B cell (primary cell): ENCODE results near the gene ITGAV. TPM values are rescaled to one million over a fixed set of nuclear protein-coding genes. Genes with fewer than 3 reads are reported as not detected.

Experiments used
- ATAC-seq: fragments of 200-7000 bp; cut with Tn5 transposase; one replicate; pipeline ENCODE4 v1.10.0; 2021; ENCODE audit warnings: low read depth, mild to moderate bottlenecking, moderate number of reproducible peaks, moderate library complexity
- CTCF ChIA-PET: fragments of 350-600 bp; sonication (Branson Sonifier 250); formaldehyde crosslinking; loops from one replicate; lab custom pipeline; 2021; ENCODE audit warnings: antibody characterized with exemption, inconsistent platforms; lab: Charles Lee
- POLR2A ChIA-PET: fragments of 350-600 bp; sonication (Branson Sonifier 250); formaldehyde crosslinking; loops from one replicate; lab custom pipeline; 2021; ENCODE audit warnings: antibody characterized with exemption; lab: Charles Lee
- DNase-seq: peaks from one replicate; pipeline ENCODE4 v3.0.0; 2013
- H2AFZ ChIP-seq: 2 replicates; pipeline ENCODE4 v1.6.1; 2012; ENCODE audit warnings: mild to moderate bottlenecking, low read depth, low read length; ENCODE audit not compliant: insufficient read depth, poor library complexity, severe bottlenecking
- H3K27ac ChIP-seq, 2 donors: 1 replicate in 1 of 2; 2 replicates in 1 of 2; pipeline ENCODE4 v1.5.1; 2012 to 2013; ENCODE audit warnings: low read length in 2 of 2, mild to moderate bottlenecking in 2 of 2, moderate library complexity in 1 of 2
- H3K27me3 ChIP-seq, 4 experiments: fragments of 200-600 bp in 1 of 4; sonication (generic) in 1 of 4; replicated peaks in 1 of 4; 1 replicate in 2 of 4; 2 replicates in 2 of 4; pipeline versions ENCODE4 v1.6.1 to v1.7.0; 2013 to 2016; ENCODE audit warnings: low read length in 3 of 4, mild to moderate bottlenecking in 2 of 4, mixed read lengths in 1 of 4, moderate library complexity in 1 of 4; ENCODE audit not compliant: insufficient read depth in 4 of 4, control insufficient read depth in 3 of 4; ENCODE audit errors: control extremely low read depth in 1 of 4
- H3K36me3 ChIP-seq, 2 experiments: replicated peaks in 1 of 2; 1 replicate in 1 of 2; 2 replicates in 1 of 2; pipeline versions ENCODE4 v1.6.1 to v1.7.1; 2013; ENCODE audit warnings: low read length in 1 of 2; ENCODE audit not compliant: insufficient read depth in 2 of 2, control insufficient read depth in 1 of 2; ENCODE audit errors: control extremely low read depth in 1 of 2, extremely low read depth in 1 of 2
- H3K4me1 ChIP-seq, 2 donors: fragments of 200-600 bp in 1 of 2; sonication (generic) in 1 of 2; 1 replicate in 1 of 2; 2 replicates in 1 of 2; pipeline versions ENCODE4 v1.5.1 to v1.6.1; 2013 to 2017; ENCODE audit warnings: low read length in 2 of 2; ENCODE audit not compliant: control insufficient read depth in 2 of 2, insufficient read depth in 2 of 2
- H3K4me2 ChIP-seq: replicated peaks from 2 replicates; pipeline ENCODE3; 2012; ENCODE audit warnings: mild to moderate bottlenecking, low read depth, low read length; ENCODE audit not compliant: poor library complexity, severe bottlenecking
- H3K4me3 ChIP-seq, 5 experiments: fragments of 200-600 bp in 1 of 5; sonication (generic) in 1 of 5; 1 replicate in 3 of 5; 2 replicates in 2 of 5; pipeline versions ENCODE4 v1.5.1 to v1.7.0; 2011 to 2016; ENCODE audit warnings: low read length in 4 of 5, mild to moderate bottlenecking in 4 of 5, low read depth in 2 of 5, control low read depth in 1 of 5, moderate library complexity in 1 of 5; ENCODE audit not compliant: insufficient read depth in 1 of 5; ENCODE audit errors: control extremely low read depth in 1 of 5, extremely low read depth in 1 of 5
- H3K79me2 ChIP-seq: fragments of 200-600 bp; sonication (generic); one replicate; pipeline ENCODE4 v1.6.0; 2016; ENCODE audit warnings: low read length; ENCODE audit not compliant: control insufficient read depth, insufficient read depth
- H3K9ac ChIP-seq: fragments of 200-600 bp; sonication (generic); 2 replicates; pipeline ENCODE4 v1.6.1; 2017; ENCODE audit warnings: mild to moderate bottlenecking, low read length, moderate library complexity
- H3K9me3 ChIP-seq, 3 donors: one replicate each; pipeline versions ENCODE4 v1.6.1 to v1.7.1; 2013; ENCODE audit warnings: low read length in 2 of 3; ENCODE audit not compliant: control insufficient read depth in 2 of 3, insufficient read depth in 1 of 3; ENCODE audit errors: control extremely low read depth in 1 of 3
- H4K20me1 ChIP-seq: 2 replicates; pipeline ENCODE4 v1.6.0; 2012; ENCODE audit warnings: mild to moderate bottlenecking, low read length; ENCODE audit not compliant: insufficient read depth, control insufficient read depth, poor library complexity, severe bottlenecking
- H3K27ac Mint-ChIP-seq: one replicate; pipeline ENCODE4 v1.8.0; 2021; ENCODE audit warnings: mixed read lengths
- H3K27me3 Mint-ChIP-seq: one replicate; pipeline ENCODE4 v1.8.0; 2021; ENCODE audit warnings: mixed read lengths
- H3K4me1 Mint-ChIP-seq: one replicate; pipeline ENCODE4 v1.8.0; 2021; ENCODE audit warnings: mixed read lengths
- H3K4me3 Mint-ChIP-seq: one replicate; pipeline ENCODE4 v1.8.0; 2021; ENCODE audit warnings: mixed read lengths
- H3K9me3 Mint-ChIP-seq: one replicate; pipeline ENCODE4 v1.8.0; 2022; ENCODE audit warnings: mixed read lengths; ENCODE audit not compliant: insufficient read depth
- CTCF ChIP-seq: fragments of 200-600 bp; IDR thresholded peaks from one replicate; pipeline ENCODE4 v1.8.0; 2022; ENCODE audit warnings: antibody characterized with exemption, mild to moderate bottlenecking
- EZH2 ChIP-seq: IDR thresholded peaks from 2 replicates; pipeline ENCODE4 v1.6.1; 2012; ENCODE audit warnings: borderline replicate concordance, low read depth, mild to moderate bottlenecking, moderate library complexity, low read length; ENCODE audit not compliant: insufficient read depth, poor library complexity, severe bottlenecking
- WGBS: methylation state at CpG from one replicate; pipeline ENCODE4 v1.1.5; 2013; ENCODE audit warnings: missing lambda C conversion rate; ENCODE audit not compliant: insufficient coverage; 5-methylcytosine and 5-hydroxymethylcytosine counted together
- intact Hi-C: fragments of 100-400 bp; cut with micrococcal nuclease; formaldehyde crosslinking; loops from one replicate; pipeline ENCODE4 v1.10.0; 2022
- polyA plus RNA-seq: library from polyadenylated mRNA; depleted of rRNA; stranded (reverse); fragments of >200 nt; gene quantifications from 2 replicates; pipeline ENCODE4 v1.2.3, GENCODE V29; 2012
- total RNA-seq, 2 donors: library from RNA; stranded (reverse); fragments of 120-200 nt in 1 of 2; gene quantifications; 1 replicate in 1 of 2; 2 replicates in 1 of 2; pipeline versions ENCODE4 v1.2.3 to v1.2.4, GENCODE V29; 2013 to 2022

ITGAV gene
- total and polyA plus RNA-seq, 2 donors (not counting 1 experiment from before 2014, with no cell fraction given), result 0.58 to 3.6 TPM

DNA sequence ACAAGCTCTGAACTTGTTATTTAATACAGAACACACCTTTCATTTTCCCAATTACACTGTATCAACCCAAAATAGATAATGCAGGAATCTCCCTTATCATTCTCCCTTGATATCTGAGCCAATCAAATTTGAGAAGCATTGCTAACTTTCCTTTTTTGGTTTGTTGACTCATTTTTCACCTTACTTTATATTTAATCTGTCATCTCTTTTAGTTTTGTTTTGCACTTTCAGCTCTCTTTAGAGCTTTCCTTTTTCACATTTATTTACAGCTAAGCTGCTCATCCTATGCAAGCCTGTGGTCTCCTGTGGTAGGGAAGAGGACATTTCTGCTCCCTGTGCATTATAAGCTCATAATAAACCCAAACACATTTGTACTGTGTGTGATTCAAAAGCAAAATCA lies 50.1 kb downstream of the ITGAV start:
- CTCF ChIA-PET, result interaction anchor here (4.7 kb wide), 1 partner anchor 136 kb away, joined by 71 read pairs; no protein-coding TSS in a partner anchor
- H3K27ac Mint-ChIP-seq, result no peak overlapping the region
- H3K4me3 ChIP-seq, result no peak overlapping the region
- no peaks in the 10 kb centered on the region for H3K36me3 ChIP-seq
- H3K9me3 ChIP-seq, result no peaks in the 10 kb centered on the region
- H3K27me3 ChIP-seq, result no peaks in the 10 kb centered on the region
- H3K4me2 ChIP-seq, result no peak overlapping the region
- TF ChIP-seq EZH2 (no peak), CTCF (no peak)
- no peak overlapping the region for H3K27ac ChIP-seq
- H2AFZ ChIP-seq, result no peak overlapping the region
- H3K4me3 Mint-ChIP-seq, result no peak overlapping the region
- H4K20me1 ChIP-seq, result no peaks in the 10 kb centered on the region
- H3K9ac ChIP-seq, result no peak overlapping the region
- H3K4me1 Mint-ChIP-seq, result no peaks in the 10 kb centered on the region
- no peaks in the 10 kb centered on the region for H3K9me3 Mint-ChIP-seq
- intact Hi-C loops, result no loop called here
- H3K79me2 ChIP-seq, result no peaks in the 10 kb centered on the region
- POLR2A ChIA-PET, result no interaction called here
- no peak for DNase-seq
- ATAC-seq, result no peak
- H3K27me3 Mint-ChIP-seq, result no peaks in the 10 kb centered on the region
- H3K4me1 ChIP-seq, result no peaks in the 10 kb centered on the region

DNA sequence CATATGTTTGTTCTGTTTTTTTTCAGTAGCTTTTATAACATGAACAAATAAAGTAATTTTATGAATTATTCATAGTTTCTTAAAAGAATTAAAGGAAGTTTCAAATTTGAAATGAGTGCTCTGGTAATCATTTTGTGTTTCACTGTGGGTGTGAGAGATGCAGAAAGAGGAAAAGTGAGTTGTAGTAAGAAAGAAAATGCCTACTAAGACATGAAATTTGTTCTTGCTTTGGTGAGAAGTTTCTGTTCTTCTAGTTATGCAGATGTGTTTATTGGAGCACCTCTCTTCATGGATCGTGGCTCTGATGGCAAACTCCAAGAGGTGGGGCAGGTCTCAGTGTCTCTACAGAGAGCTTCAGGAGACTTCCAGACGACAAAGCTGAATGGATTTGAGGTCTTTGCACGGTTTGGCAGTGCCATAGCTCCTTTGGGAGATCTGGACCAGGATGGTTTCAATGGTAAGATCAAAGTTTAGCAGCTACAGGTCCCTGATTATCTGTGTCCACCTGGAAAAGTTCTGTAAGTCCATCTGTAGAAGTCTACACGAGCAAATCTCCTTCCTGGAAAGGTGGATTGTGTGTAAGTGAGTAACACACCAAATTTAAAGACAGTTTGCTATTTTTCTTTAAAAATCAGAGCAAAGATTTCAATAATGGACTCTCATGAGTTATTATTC lies 51.4 kb downstream of the ITGAV start:
- POLR2A ChIA-PET, result no interaction called here
- Histone ChIP-seq H3K4me3 (no peak overlapping the region), H3K27ac (no peak overlapping the region), H3K79me2 (no peaks in the 10 kb centered on the region), H3K9ac (no peak overlapping the region), H3K4me2 (no peak overlapping the region), H3K36me3 (no peaks in the 10 kb centered on the region), H3K27me3 (no peaks in the 10 kb centered on the region), H2AFZ (no peak overlapping the region), H3K9me3 (no peaks in the 10 kb centered on the region), H3K4me1 (no peaks in the 10 kb centered on the region), H4K20me1 (no peaks in the 10 kb centered on the region)
- Mint-ChIP-seq H3K27ac (no peak overlapping the region), H3K4me1 (no peaks in the 10 kb centered on the region), H3K4me3 (no peak overlapping the region), H3K27me3 (no peaks in the 10 kb centered on the region), H3K9me3 (no peaks in the 10 kb centered on the region)
- CTCF ChIA-PET, result interaction anchor here (0.7 to 4.7 kb wide), 5 partner anchors 9 to 138 kb away, joined by 3 to 71 read pairs (median 4); no protein-coding TSS in a partner anchor
- DNase-seq, result no peak
- no peak for ATAC-seq
- 86% methylated on average over 3 of the region's 4 CpGs for WGBS
- intact Hi-C loops, result loop anchor here (1.0 kb wide), 1 partner anchor 137 kb away; no protein-coding TSS in a partner anchor
- no peak for TF ChIP-seq EZH2
- TF ChIP-seq CTCF, result no peak
